T-helper 2 cell (primary cell): ENCODE results near the gene SNRPA1.

ENCODE experiments used
- DNase-seq, 5 experiments: peaks; one replicate each; pipeline versions ENCODE4 v3.0.0 to v3.0.0-alpha.2; 2012 to 2022
- total RNA-seq, 2 donors: gene quantifications; one replicate each; lab custom pipeline; 2026; lab: John Stamatoyannopoulos, UW

Gene SNRPA1
- total RNA-seq = 94.8 to 104 reads per million in 2 donors

- peak; percentile 93 to 97 (median 97) for DNase-seq
These were observed at the start of gene SNRPA1 for GRCh38 chr15:101294731-101295606. Gene SNRPA1 (minus strand): TSS chr15:101295248. CDS start chr15:101295178, 70 bp downstream.

GRCh38 chr15:101342056-101342455, 47.0 kb upstream of the SNRPA1 start:
- no peak for DNase-seq

GRCh38 chr15:101338502-101339057, 43.5 kb upstream of the SNRPA1 start:
- no peak for DNase-seq

GRCh38 chr15:101337976-101338375, 42.9 kb upstream of the SNRPA1 start:
- DNase-seq = no peak

- DNase-seq = peak in 3 of 5 experiments; percentile 52 to 89 (median 73)
These were observed 39.1 kb upstream of the SNRPA1 start for GRCh38 chr15:101333907-101334789.

GRCh38 chr15:101332061-101332467, 37.0 kb upstream of the SNRPA1 start:
- no peak for DNase-seq

- no peak for DNase-seq
These were observed 34.9 kb upstream of the SNRPA1 start for GRCh38 chr15:101329867-101330380.

GRCh38 chr15:101329309-101329863, 34.3 kb upstream of the SNRPA1 start:
- no peak for DNase-seq

GRCh38 chr15:101328001-101328400, 33.0 kb upstream of the SNRPA1 start:
- no peak for DNase-seq

- no peak for DNase-seq
These were observed 32.2 kb upstream of the SNRPA1 start for GRCh38 chr15:101327147-101327740.

- DNase-seq = no peak
These were observed 31.6 kb upstream of the SNRPA1 start for GRCh38 chr15:101326462-101327146.

- no peak for DNase-seq
These were observed 30.9 kb upstream of the SNRPA1 start for GRCh38 chr15:101326026-101326315.

- no peak for DNase-seq
These were observed 30.4 kb upstream of the SNRPA1 start for GRCh38 chr15:101325263-101326025.

GRCh38 chr15:101324524-101325177, 29.6 kb upstream of the SNRPA1 start:
- no peak for DNase-seq

GRCh38 chr15:101323793-101324523, 28.9 kb upstream of the SNRPA1 start:
- DNase-seq = no peak

- DNase-seq = no peak
These were observed 27.9 kb upstream of the SNRPA1 start for GRCh38 chr15:101322854-101323477.

GRCh38 chr15:101322016-101322695, 27.1 kb upstream of the SNRPA1 start:
- DNase-seq = no peak

- peak in 4 of 5 experiments; percentile 20 to 96 (median 42) for DNase-seq
These were observed 25.5 kb upstream of the SNRPA1 start for GRCh38 chr15:101320501-101321052.
